LNCaP clone FGC (cell line): ENCODE data around the gene EIF4EBP3.
A peak's percentile ranks its signal among the peaks of the same experiment; 100 is the strongest.
"Not testable (repeated sequence)": the region's sequence is repeated elsewhere in the genome, so short reads cannot be mapped to it uniquely, and the experiment has no call there.

Experiments
- DNase-seq: peaks from one replicate; pipeline ENCODE4 v3.0.0-alpha.2; 2011; ENCODE audit warnings: low read depth
- H3K4me3 ChIP-seq: 2 replicates; pipeline ENCODE4 v1.5.1; 2011; ENCODE audit warnings: mild to moderate bottlenecking, low read depth, low read length, control low read depth
- TF ChIP-seq, protein P1 (sequence below): IDR thresholded peaks from 2 replicates; pipeline ENCODE4 v1.5.1; 2012; ENCODE audit warnings: mild to moderate bottlenecking; ENCODE audit not compliant: control insufficient read depth, insufficient read depth; ENCODE audit errors: extremely low read depth

The EIF4EBP3 gene

DNA sequence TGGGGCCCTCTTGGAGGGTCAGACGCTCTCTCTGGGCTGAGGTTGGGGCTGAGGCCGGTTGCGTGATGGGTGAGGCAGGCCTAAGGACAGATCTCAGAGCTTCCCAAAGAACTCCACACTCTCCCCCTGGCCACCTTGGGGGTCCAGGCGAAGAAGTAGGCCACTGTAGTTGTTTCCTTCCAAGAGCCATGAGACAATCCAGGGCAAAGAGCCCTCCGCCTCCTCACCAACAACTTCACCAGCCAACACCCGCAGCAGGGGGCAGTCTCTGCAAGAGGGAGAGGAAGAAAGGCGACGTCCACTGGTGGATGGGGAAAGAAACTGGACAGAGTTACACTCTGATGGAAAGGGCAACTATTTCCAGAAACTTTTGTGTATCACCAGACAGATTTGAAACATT, 27.8 kb downstream of the EIF4EBP3 start:
- TF ChIP-seq, protein P1, sequence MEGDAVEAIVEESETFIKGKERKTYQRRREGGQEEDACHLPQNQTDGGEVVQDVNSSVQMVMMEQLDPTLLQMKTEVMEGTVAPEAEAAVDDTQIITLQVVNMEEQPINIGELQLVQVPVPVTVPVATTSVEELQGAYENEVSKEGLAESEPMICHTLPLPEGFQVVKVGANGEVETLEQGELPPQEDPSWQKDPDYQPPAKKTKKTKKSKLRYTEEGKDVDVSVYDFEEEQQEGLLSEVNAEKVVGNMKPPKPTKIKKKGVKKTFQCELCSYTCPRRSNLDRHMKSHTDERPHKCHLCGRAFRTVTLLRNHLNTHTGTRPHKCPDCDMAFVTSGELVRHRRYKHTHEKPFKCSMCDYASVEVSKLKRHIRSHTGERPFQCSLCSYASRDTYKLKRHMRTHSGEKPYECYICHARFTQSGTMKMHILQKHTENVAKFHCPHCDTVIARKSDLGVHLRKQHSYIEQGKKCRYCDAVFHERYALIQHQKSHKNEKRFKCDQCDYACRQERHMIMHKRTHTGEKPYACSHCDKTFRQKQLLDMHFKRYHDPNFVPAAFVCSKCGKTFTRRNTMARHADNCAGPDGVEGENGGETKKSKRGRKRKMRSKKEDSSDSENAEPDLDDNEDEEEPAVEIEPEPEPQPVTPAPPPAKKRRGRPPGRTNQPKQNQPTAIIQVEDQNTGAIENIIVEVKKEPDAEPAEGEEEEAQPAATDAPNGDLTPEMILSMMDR: 0 out of 2 replicates have a peak, but pooled peaks have one; percentile 6
- no peak overlapping the region for H3K4me3 ChIP-seq
- DNase-seq: no peak

DNA sequence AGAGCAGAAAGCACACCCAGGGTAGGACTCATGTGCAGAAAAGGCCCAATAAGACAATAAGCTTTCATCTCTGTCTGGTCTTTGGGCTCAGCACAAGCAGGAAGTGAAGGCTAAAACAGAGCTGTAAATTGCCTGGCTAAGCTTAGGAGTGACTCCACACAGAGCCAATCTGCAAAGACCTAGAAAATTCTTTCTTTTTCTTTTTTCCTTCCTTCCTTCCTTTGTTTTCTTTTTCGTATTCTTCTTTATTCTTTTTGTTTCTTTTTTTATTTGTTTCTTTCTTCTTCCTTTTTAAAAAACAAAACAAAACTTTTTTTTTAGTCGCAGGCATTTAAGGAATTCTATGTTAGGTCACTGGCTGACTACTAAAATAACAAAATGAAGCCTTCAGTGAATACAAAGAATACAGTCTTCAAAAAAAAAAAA, 29.3 kb downstream of the EIF4EBP3 start:
- TF ChIP-seq, protein P1: no peak
- no peak overlapping the region for H3K4me3 ChIP-seq
- no peak for DNase-seq

DNA sequence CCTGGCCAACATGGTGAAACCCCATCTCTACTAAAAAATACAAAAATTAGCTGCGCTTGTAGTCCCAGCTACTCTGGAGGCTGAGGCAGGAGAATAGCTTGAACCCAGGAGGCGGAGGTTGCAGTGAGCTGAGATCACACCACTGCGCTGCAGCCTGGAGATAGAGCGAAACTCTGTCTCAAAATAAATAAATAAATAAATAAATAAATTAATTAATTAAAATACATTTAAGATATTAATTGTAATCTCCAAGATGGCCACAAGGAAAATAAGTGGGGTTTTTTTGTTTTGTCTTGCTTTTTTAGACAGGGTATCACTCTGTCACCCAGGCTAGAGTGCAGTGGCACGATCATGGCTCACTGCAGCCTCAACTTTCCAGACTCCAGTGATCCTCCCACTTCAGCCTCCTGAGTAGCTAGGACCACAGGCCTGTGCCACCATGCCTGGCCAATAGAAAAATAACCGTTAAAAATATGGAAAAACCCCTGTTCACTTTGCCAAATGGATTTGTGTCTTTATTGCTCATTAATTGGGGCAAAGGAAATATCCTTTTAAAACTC, 31.8 kb downstream of the EIF4EBP3 start:
- H3K4me3 ChIP-seq, DNase-seq: not testable (repeated sequence)

GRCh38 chr5:140587495-140587894, 40.0 kb downstream of the EIF4EBP3 start:
- no peak for DNase-seq
- TF ChIP-seq, protein P1: no peak
- H3K4me3 ChIP-seq: no peak overlapping the region

- no peak for DNase-seq
- no peak overlapping the region for H3K4me3 ChIP-seq
- TF ChIP-seq, protein P1: no peak
Measured at GRCh38 chr5:140588311-140589070, 41.0 kb downstream of the EIF4EBP3 start.

DNA sequence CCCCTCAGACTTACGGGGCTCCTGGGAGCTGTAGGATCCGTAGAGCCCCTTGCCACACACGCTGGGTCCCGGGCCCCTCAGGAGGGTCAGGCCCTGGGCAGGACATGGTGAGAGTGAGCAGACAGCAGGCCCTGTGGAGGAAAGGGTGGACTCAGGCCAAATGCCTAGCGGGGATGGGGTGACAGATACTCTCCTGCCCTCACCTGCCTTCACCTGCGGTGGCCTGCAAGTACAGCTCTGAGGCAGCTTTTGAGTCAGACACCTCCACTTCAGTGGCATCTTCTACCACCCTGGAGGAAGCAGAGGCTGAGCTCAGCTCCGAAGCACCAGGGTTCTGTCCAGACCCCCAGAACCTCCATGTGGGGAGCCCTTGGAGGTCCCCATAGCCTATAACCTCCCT, 43.4 kb downstream of the EIF4EBP3 start:
- H3K4me3 ChIP-seq: no peak overlapping the region
- TF ChIP-seq, protein P1: no peak
- DNase-seq: no peak

GRCh38 chr5:140591747-140592372, 44.4 kb downstream of the EIF4EBP3 start:
- no peak overlapping the region for H3K4me3 ChIP-seq
- TF ChIP-seq, protein P1: no peak
- DNase-seq: no peak

- DNase-seq, H3K4me3 ChIP-seq: not testable (repeated sequence)
Measured at GRCh38 chr5:140593070-140593469, 45.6 kb downstream of the EIF4EBP3 start.
